HEK293 (cell line): Measurements from ENCODE around the gene ZNF804A.

Source experiments
- CTCF ChIA-PET: fragments of 350-600 bp; formaldehyde crosslinking; extraction: SDS; loops from one replicate; lab custom pipeline; 2021; ENCODE audit warnings: antibody characterized with exemption; lab: Yijun Ruan, JAX
- POLR2A ChIA-PET: fragments of 300-600 bp; formaldehyde crosslinking; extraction: SDS; loops from one replicate; lab custom pipeline; 2020; ENCODE audit warnings: antibody characterized with exemption, inconsistent platforms; lab: Yijun Ruan, JAX
- H3K27ac ChIP-seq: fragments of 200-500 bp; sonication (Bioruptor generic); 2 replicates; pipeline ENCODE4 v1.5.1; 2014; ENCODE audit warnings: low read depth, low read length, control low read depth, inconsistent platforms; ENCODE audit errors: extremely low read depth
- H3K36me3 ChIP-seq, 2 experiments: fragments of 200-500 bp in 1 of 2; sonication (Bioruptor generic) in 1 of 2; 1 replicate in 1 of 2; 2 replicates in 1 of 2; pipeline ENCODE4 v1.5.1; 2014 to 2017; ENCODE audit warnings: inconsistent platforms in 2 of 2, low read length in 2 of 2; ENCODE audit not compliant: control insufficient read depth in 2 of 2, insufficient read depth in 1 of 2
- H3K4me1 ChIP-seq: fragments of 200-500 bp; sonication (Bioruptor generic); 2 replicates; pipeline ENCODE4 v1.5.1; 2014; ENCODE audit warnings: mild to moderate bottlenecking, low read length, inconsistent platforms; ENCODE audit not compliant: control insufficient read depth, insufficient read depth
- H3K4me3 ChIP-seq: 2 replicates; pipeline ENCODE4 v1.5.1; 2011; ENCODE audit warnings: low read depth, mild to moderate bottlenecking, control low read depth, low read length, moderate library complexity
- H3K9me3 ChIP-seq: fragments of 200-500 bp; sonication (Bioruptor generic); 2 replicates; pipeline ENCODE4 v1.5.1; 2014; ENCODE audit warnings: low read depth, low read length, inconsistent platforms; ENCODE audit not compliant: control insufficient read depth, insufficient read depth
- PRDM2 ChIP-seq: fragments of 450-650 bp; formaldehyde crosslinking; IDR thresholded peaks from 2 replicates; pipeline ENCODE4 v1.5.1; 2016; ENCODE audit warnings: missing biosample characterization, missing genetic modification characterization, borderline replicate concordance
- TSHZ1 ChIP-seq: fragments of 450-650 bp; formaldehyde crosslinking; IDR thresholded peaks from 2 replicates; pipeline ENCODE4 v1.5.1; 2016; ENCODE audit warnings: missing biosample characterization, missing genetic modification characterization, borderline replicate concordance
- ZBTB49 ChIP-seq: fragments of 450-650 bp; formaldehyde crosslinking; IDR thresholded peaks from 2 replicates; pipeline ENCODE4 v1.5.1; 2016; ENCODE audit warnings: missing biosample characterization, missing genetic modification characterization, low read depth
- ZNF16 ChIP-seq: fragments of 450-650 bp; formaldehyde crosslinking; IDR thresholded peaks from 2 replicates; pipeline ENCODE4 v1.5.1; 2016; ENCODE audit warnings: low read depth, missing biosample characterization, missing genetic modification characterization
- ZNF202 ChIP-seq: fragments of 450-650 bp; formaldehyde crosslinking; IDR thresholded peaks from 2 replicates; pipeline ENCODE4 v1.5.1; 2016; ENCODE audit warnings: missing biosample characterization, missing genetic modification characterization, borderline replicate concordance
- ZNF221 ChIP-seq: fragments of 450-650 bp; formaldehyde crosslinking; IDR thresholded peaks from 2 replicates; pipeline ENCODE4 v1.5.1; 2017; ENCODE audit warnings: missing biosample characterization, missing genetic modification characterization, borderline replicate concordance
- ZNF248 ChIP-seq: fragments of 450-650 bp; formaldehyde crosslinking; IDR thresholded peaks from 2 replicates; pipeline ENCODE4 v1.5.1; 2017; ENCODE audit warnings: missing biosample characterization, missing genetic modification characterization
- ZNF501 ChIP-seq: fragments of 450-650 bp; formaldehyde crosslinking; IDR thresholded peaks from 2 replicates; pipeline ENCODE4 v1.5.1; 2016; ENCODE audit warnings: missing biosample characterization, missing genetic modification characterization

Gene ZNF804A

GRCh38 chr2:184689638-184690037, 91.3 kb downstream of the ZNF804A start (continued):
- TF ChIP-seq TSHZ1 (no peak), ZNF202 (tag by site-specific recombination) (no peak), PRDM2 (tag by site-specific recombination) (no peak), ZNF248 (tag by site-specific recombination) (no peak), ZNF16 (tag by site-specific recombination) (no peak)

GRCh38 chr2:184692141-184692734, 93.9 kb downstream of the ZNF804A start:
- no peak overlapping the region for H3K27ac ChIP-seq
- H3K9me3 ChIP-seq = no peaks in the 10 kb centered on the region
- TF ChIP-seq ZNF221 (no peak), ZBTB49 (tag by site-specific recombination) (no peak), ZNF501 (tag by site-specific recombination) (no peak), PRDM2 (tag by site-specific recombination) (no peak)
- no peak overlapping the region for H3K4me3 ChIP-seq
- H3K4me1 ChIP-seq = no peaks in the 10 kb centered on the region
- ChIA-PET CTCF (no interaction called here), POLR2A (no interaction called here)
- no peaks in the 10 kb centered on the region for H3K36me3 ChIP-seq
